AG10803 (cell line): ENCODE results near the gene FAM9A.

ENCODE experiments used
- DNase-seq: peaks from one replicate; pipeline ENCODE4 v3.0.0; 2010; ENCODE audit warnings: low read depth
- H3K4me3 ChIP-seq: 2 replicates; pipeline ENCODE4 v1.5.1; 2011; ENCODE audit warnings: mild to moderate bottlenecking, low read length, control low read depth
- CTCF ChIP-seq: conservative IDR thresholded peaks from 2 replicates; pipeline ENCODE4 v1.5.1; 2011; ENCODE audit warnings: mild to moderate bottlenecking, low read length, control low read depth, inconsistent platforms

The FAM9A gene

GRCh38 chrX:8755116-8755515 is 46.1 kb downstream of the FAM9A start:
- TF ChIP-seq CTCF: no peak
- no peak for DNase-seq
- no peak overlapping the region for H3K4me3 ChIP-seq

DNA sequence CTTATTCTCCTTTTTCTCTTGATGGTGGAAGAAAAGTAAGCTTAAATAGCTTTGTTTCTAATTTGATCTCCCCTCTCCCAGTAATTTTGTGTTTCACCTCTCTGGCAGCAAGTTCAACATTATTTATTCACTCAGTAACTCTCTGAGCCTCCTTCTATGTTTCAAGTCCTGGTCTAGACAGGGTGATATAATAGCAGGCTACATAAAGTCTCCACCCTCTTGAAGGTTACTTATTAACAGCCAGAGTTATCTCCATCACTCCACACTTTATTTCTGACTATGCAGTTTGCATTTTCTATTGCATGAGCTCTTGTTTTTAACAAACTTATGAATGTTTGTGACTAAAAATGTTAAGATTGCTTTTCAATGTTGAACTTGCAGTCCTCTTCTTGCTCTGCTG is 51.5 kb downstream of the FAM9A start:
- no peak for DNase-seq
- H3K4me3 ChIP-seq: no peak overlapping the region
- TF ChIP-seq CTCF: no peak

DNA sequence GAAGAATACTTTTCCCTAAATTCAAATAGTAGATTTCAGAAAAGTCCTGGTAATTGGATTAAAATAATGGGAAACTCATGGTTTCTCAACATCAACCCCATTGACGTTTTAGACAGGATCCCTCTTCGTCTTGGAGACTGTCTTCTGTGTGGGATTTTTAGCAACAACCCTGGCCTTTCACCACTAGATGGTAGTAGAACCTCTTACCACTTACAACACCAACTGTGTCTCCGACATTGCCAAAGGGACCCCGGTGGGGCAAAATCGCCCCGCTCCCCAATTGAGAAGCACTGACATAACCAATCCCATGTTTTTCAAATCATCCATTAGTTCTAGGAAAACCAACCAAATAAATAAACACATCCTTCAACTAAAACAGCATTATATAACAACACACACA is 52.3 kb downstream of the FAM9A start:
- peak; percentile 62 for TF ChIP-seq CTCF
- H3K4me3 ChIP-seq: no peak overlapping the region
- DNase-seq: peak; percentile 22

GRCh38 chrX:8743126-8743732 is 58.0 kb downstream of the FAM9A start:
- no peak overlapping the region for H3K4me3 ChIP-seq
- peak; percentile 73 for TF ChIP-seq CTCF
- DNase-seq: peak; percentile 25

GRCh38 chrX:8741981-8742380 is 59.2 kb downstream of the FAM9A start:
- DNase-seq: no peak
- no peak for TF ChIP-seq CTCF
- no peak overlapping the region for H3K4me3 ChIP-seq
